Measurements from ENCODE around the gene ZNF879. TPM values are rescaled to one million over a fixed set of nuclear protein-coding genes. Genes with fewer than 3 reads are reported as not detected.
A peak's percentile ranks its signal among the peaks of the same experiment; 100 is the strongest.

The ZNF879 gene
- total and polyA plus RNA-seq, 9 of the 15 experiments (the other 6 are each of a cell fraction or from before 2014, with no cell fraction given): 0.01 to 0.80 (median 0.33) TPM

DNA sequence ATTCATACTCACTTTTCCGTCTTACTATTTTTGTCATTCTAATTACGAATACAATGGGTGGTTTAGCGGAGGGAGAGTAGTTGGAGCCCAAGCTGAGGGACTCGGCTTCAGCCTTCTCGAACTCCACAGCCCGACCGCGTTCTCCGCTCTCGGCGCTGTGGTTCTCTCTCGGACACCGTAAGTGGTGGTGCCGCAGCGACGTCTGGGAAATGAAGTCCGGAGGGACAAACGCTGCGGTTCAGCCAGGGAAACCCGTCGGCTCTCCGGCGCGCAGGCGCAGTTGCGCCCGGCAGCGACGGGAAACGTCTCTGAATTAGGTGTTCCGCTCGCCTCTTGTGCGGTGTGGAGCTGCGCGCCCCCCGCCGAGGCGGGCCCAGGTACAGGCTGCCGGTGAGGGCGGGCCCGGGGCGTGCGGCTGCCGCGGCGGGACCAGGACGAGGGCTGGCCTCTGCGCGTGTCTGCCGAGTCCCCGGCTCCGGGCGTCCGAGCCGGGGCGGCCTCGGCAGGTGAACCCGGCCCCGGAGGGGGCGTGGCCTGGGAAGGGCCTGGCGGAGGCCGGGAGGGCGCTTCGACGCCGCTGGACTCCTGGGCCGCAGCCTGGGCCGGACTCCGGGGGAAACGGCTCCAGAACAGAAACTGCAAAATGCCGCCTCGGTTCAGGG lies at the start of gene ZNF879 (continued):
- TF ChIP-seq, protein P1, sequence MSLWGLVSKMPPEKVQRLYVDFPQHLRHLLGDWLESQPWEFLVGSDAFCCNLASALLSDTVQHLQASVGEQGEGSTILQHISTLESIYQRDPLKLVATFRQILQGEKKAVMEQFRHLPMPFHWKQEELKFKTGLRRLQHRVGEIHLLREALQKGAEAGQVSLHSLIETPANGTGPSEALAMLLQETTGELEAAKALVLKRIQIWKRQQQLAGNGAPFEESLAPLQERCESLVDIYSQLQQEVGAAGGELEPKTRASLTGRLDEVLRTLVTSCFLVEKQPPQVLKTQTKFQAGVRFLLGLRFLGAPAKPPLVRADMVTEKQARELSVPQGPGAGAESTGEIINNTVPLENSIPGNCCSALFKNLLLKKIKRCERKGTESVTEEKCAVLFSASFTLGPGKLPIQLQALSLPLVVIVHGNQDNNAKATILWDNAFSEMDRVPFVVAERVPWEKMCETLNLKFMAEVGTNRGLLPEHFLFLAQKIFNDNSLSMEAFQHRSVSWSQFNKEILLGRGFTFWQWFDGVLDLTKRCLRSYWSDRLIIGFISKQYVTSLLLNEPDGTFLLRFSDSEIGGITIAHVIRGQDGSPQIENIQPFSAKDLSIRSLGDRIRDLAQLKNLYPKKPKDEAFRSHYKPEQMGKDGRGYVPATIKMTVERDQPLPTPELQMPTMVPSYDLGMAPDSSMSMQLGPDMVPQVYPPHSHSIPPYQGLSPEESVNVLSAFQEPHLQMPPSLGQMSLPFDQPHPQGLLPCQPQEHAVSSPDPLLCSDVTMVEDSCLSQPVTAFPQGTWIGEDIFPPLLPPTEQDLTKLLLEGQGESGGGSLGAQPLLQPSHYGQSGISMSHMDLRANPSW (CRISPR knock-in tag; IDR thresholded peaks at IDR 0.05): no peak
- TF ChIP-seq, protein P2, sequence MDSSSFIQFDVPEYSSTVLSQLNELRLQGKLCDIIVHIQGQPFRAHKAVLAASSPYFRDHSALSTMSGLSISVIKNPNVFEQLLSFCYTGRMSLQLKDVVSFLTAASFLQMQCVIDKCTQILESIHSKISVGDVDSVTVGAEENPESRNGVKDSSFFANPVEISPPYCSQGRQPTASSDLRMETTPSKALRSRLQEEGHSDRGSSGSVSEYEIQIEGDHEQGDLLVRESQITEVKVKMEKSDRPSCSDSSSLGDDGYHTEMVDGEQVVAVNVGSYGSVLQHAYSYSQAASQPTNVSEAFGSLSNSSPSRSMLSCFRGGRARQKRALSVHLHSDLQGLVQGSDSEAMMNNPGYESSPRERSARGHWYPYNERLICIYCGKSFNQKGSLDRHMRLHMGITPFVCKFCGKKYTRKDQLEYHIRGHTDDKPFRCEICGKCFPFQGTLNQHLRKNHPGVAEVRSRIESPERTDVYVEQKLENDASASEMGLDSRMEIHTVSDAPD (CRISPR knock-in tag; IDR thresholded peaks at IDR 0.05): no peak
- peak; percentile 28; the same call in 1 of the 2 replicates for TF ChIP-seq KLF16 (IDR thresholded peaks at IDR 0.05)
- 0 out of 2 replicates have a peak, but pooled peaks have one; percentile 11 for TF ChIP-seq CTBP1 (IDR thresholded peaks at IDR 0.05; ENCODE audit: borderline replicate concordance)
- TF ChIP-seq, protein P3, sequence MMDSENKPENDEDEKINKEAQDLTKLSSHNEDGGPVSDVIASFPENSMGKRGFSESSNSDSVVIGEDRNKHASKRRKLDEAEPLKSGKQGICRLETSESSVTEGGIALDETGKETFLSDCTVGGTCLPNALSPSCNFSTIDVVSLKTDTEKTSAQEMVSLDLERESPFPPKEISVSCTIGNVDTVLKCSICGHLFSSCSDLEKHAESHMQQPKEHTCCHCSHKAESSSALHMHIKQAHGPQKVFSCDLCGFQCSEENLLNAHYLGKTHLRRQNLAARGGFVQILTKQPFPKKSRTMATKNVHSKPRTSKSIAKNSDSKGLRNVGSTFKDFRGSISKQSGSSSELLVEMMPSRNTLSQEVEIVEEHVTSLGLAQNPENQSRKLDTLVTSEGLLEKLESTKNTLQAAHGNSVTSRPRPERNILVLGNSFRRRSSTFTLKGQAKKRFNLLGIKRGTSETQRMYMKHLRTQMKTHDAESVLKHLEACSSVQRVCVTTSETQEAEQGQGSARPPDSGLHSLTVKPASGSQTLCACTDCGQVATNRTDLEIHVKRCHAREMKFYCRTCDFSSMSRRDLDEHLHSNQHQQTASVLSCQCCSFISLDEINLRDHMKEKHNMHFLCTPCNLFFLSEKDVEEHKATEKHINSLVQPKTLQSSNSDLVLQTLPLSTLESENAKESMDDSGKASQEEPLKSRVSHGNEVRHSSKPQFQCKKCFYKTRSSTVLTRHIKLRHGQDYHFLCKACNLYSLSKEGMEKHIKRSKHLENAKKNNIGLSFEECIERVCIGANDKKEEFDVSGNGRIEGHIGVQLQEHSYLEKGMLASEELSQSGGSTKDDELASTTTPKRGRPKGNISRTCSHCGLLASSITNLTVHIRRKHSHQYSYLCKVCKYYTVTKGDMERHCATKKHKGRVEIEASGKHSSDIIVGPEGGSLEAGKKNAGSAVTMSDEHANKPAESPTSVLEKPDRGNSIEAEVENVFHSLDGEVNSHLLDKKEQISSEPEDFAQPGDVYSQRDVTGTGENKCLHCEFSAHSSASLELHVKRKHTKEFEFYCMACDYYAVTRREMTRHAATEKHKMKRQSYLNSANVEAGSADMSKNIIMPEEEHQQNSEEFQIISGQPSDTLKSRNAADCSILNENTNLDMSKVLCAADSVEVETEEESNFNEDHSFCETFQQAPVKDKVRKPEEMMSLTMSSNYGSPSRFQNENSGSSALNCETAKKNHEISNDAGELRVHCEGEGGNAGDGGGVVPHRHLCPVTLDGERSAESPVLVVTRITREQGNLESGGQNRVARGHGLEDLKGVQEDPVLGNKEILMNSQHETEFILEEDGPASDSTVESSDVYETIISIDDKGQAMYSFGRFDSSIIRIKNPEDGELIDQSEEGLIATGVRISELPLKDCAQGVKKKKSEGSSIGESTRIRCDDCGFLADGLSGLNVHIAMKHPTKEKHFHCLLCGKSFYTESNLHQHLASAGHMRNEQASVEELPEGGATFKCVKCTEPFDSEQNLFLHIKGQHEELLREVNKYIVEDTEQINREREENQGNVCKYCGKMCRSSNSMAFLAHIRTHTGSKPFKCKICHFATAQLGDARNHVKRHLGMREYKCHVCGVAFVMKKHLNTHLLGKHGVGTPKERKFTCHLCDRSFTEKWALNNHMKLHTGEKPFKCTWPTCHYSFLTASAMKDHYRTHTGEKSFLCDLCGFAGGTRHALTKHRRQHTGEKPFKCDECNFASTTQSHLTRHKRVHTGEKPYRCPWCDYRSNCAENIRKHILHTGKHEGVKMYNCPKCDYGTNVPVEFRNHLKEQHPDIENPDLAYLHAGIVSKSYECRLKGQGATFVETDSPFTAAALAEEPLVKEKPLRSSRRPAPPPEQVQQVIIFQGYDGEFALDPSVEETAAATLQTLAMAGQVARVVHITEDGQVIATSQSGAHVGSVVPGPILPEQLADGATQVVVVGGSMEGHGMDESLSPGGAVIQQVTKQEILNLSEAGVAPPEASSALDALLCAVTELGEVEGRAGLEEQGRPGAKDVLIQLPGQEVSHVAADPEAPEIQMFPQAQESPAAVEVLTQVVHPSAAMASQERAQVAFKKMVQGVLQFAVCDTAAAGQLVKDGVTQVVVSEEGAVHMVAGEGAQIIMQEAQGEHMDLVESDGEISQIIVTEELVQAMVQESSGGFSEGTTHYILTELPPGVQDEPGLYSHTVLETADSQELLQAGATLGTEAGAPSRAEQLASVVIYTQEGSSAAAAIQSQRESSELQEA (IDR thresholded peaks at IDR 0.05; ENCODE audit: low read depth): peak; percentile 95
- TF ChIP-seq, protein P4, sequence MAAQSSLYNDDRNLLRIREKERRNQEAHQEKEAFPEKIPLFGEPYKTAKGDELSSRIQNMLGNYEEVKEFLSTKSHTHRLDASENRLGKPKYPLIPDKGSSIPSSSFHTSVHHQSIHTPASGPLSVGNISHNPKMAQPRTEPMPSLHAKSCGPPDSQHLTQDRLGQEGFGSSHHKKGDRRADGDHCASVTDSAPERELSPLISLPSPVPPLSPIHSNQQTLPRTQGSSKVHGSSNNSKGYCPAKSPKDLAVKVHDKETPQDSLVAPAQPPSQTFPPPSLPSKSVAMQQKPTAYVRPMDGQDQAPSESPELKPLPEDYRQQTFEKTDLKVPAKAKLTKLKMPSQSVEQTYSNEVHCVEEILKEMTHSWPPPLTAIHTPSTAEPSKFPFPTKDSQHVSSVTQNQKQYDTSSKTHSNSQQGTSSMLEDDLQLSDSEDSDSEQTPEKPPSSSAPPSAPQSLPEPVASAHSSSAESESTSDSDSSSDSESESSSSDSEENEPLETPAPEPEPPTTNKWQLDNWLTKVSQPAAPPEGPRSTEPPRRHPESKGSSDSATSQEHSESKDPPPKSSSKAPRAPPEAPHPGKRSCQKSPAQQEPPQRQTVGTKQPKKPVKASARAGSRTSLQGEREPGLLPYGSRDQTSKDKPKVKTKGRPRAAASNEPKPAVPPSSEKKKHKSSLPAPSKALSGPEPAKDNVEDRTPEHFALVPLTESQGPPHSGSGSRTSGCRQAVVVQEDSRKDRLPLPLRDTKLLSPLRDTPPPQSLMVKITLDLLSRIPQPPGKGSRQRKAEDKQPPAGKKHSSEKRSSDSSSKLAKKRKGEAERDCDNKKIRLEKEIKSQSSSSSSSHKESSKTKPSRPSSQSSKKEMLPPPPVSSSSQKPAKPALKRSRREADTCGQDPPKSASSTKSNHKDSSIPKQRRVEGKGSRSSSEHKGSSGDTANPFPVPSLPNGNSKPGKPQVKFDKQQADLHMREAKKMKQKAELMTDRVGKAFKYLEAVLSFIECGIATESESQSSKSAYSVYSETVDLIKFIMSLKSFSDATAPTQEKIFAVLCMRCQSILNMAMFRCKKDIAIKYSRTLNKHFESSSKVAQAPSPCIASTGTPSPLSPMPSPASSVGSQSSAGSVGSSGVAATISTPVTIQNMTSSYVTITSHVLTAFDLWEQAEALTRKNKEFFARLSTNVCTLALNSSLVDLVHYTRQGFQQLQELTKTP (IDR thresholded peaks at IDR 0.05; ENCODE audit: low read depth in 1 of 2, partially characterized antibody in 2 of 2): peak in 1 of 2 experiments; percentile 82
- peak; percentile 91 for TF ChIP-seq HCFC1 (IDR thresholded peaks at IDR 0.05; ENCODE audit: low read depth, low read length)
- TF ChIP-seq FIP1L1 (IDR thresholded peaks at IDR 0.05; ENCODE audit: low read depth, low read length, poor library complexity, severe bottlenecking): no peak
- no peak for TF ChIP-seq ZNF146 (CRISPR knock-in tag; IDR thresholded peaks at IDR 0.05; ENCODE audit: unreplicated experiment)
- TF ChIP-seq SMC3 (conservative IDR thresholded peaks at IDR 0.05; ENCODE audit: insufficient read depth, low read depth, low read length): no peak
- TF ChIP-seq MCM3 (IDR thresholded peaks at IDR 0.05): no peak

All from K562 (cell line).